Frontal cortex (tissue), 4 donors: ENCODE results near the gene CRIP1. TPM values are rescaled to one million over a fixed set of nuclear protein-coding genes. Genes with fewer than 3 reads are reported as not detected.
A peak's percentile ranks its signal among the peaks of the same experiment; 100 is the strongest.

Experiments
- DNase-seq, 2 donors: peaks; one replicate each; pipeline ENCODE4 v3.0.0; 2012; ENCODE audit warnings: low spot score in 2 of 2
- FAIRE-seq: peaks from 2 replicates; lab custom pipeline; 2012; peaks lifted over from hg19 to GRCh38; lab: Jason Lieb, UNC
- total RNA-seq: library from RNA; depleted of rRNA; stranded (reverse); fragments of >200 nt; gene quantifications from one replicate; pipeline ENCODE4 v1.2.3, GENCODE V29; 2014
- donor health status: control.
- donor health status: control.
- donor health status: control.

The CRIP1 gene, protein sequence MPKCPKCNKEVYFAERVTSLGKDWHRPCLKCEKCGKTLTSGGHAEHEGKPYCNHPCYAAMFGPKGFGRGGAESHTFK
- not detected for total RNA-seq

DNA sequence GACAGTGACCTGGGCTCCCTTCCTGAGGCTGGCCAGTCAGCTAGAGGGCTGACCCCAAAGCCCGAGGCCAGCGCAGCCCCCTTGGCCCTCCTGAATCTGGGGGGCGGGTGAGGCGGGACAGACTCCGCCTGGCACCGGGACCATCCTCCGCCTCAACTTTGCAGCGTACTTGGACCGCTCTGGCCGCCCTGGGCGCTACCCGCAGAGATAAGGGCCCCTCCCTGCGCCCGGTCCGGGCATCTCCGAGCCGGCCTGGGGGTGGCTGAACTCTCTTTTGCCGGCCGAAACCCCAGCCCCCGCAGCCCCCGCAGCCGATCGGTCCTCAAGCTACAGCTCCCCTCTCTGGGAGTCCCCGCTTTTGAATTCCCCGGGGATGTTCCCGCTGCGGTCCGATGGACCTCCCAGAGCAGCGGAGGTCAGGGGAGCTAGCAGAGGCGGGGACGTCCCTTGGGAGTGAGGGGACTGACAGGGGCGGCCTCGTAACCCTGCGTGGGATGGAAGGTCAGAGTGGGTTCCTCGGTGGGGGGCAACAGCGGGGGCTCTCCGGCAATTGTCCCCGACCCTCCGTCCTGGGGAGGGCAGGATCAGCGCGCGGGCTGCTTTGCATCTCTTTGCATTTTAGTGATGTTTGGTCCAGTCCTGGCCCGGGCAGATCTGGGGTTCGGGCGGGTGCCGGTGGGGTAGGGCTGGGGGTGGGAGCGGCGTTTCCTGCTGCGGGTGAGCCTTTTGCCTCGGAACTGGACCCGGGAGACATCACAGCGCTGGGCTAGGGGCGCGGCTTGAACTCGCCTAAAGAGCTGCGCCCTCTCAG is at the start of gene CRIP1:
Gene CRIP1, plus strand, starts transcription at position 724 of the 811 bp plus-strand sequence. CDS start 374 bp downstream, outside the sequence.
- no peak for DNase-seq
- no peak for FAIRE-seq

DNA sequence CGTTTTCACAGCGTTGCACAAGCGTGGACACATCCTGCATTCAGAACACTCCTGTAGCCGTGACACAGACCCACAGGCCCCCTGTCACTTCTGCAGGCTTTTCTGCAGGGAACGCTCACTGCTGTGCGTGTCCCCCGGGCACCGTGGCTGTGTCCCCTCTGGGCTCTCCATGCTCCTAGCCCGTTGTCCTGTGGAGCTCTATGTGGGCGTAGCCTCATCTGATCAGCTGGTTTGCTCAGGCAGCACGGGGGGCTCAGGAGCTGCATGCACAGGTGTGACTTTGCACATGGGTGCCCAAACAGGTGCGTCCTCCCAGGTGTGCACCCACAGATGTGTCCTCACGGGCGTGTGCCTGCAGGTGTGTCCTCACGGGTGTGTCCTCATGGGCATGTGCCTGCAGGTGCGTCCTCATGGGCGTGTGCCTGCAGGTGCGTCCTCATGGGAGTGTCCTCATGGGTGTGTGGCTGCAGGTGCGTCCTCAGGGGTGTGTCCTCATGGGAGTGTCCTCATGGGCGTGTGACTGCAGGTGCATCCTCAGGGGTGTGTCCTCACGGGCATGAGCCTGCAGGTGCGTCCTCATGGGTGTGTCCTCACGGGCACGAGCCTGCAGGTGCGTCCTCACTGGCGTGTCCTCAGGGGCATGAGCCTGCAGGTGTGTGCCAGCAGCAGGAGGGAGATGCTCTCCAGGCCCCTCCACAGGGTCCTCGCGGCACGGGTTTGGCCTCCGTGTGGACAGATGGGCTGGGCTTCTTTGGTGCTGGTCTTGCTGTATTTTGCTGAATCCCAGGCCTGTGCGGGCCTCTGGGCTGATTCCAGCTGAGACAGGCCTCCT is 49.6 kb upstream of the CRIP1 start:
- FAIRE-seq (no peak), DNase-seq (no peak)

DNA sequence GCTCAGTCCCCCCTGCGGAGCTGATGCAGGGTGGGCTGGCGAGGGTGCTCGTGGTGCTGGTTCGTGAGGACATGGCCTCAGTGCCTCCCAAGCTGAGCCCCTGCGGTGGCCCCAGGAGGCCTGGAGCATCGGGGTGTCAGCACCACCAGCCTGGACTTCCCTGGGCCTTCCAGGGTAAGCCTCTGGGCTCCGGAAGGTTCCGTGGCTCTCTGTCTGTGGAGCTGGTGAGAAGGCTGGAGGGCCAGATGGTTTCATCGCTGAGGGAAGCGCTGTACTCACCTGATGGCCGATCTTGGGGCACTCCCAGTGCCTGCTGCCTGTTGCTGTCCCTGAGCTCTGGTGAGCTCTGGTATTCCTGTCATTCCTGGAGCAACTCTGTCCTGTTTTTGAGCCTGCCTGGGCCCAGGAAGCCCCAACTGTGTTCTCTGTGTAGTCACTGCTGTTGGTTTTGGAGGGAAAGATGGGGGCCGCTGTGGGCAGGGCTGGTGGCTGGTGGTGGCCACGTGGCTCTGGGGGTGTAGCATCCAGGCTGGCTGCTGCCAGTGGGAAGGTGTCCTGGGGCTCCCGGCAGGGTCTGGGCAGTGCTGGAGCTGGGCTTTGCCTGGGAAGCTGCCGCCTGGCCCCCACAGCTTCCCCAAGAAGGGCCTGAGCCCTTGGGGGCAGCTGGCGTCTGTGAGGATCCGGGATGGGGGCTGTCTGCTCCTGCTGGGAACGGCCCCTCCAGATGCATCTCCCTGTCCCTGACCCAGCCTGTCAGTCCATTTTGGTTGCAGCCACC is 48.8 kb upstream of the CRIP1 start:
- FAIRE-seq = no peak
- DNase-seq = no peak

DNA sequence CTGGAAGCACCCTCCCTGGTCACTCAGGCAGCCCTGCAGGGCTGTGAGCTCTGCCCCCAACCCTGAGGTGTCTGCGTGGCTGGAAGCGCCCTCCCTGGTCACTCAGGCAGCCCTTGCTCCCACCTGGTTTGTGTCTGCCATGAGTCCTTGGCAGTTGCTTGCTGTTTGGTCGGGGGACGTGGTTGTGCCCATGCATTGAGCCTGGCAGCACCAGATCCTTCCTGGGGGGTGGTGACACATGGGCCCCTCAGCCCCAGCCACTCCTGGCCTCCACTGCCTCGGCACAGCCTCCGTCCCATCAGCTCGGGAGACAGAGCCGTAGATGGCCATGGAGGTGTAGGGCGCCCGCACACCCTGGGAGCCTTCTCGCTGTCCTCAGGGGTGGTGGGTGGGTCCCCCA is 47.5 kb upstream of the CRIP1 start:
- FAIRE-seq (no peak), DNase-seq (no peak)

DNA sequence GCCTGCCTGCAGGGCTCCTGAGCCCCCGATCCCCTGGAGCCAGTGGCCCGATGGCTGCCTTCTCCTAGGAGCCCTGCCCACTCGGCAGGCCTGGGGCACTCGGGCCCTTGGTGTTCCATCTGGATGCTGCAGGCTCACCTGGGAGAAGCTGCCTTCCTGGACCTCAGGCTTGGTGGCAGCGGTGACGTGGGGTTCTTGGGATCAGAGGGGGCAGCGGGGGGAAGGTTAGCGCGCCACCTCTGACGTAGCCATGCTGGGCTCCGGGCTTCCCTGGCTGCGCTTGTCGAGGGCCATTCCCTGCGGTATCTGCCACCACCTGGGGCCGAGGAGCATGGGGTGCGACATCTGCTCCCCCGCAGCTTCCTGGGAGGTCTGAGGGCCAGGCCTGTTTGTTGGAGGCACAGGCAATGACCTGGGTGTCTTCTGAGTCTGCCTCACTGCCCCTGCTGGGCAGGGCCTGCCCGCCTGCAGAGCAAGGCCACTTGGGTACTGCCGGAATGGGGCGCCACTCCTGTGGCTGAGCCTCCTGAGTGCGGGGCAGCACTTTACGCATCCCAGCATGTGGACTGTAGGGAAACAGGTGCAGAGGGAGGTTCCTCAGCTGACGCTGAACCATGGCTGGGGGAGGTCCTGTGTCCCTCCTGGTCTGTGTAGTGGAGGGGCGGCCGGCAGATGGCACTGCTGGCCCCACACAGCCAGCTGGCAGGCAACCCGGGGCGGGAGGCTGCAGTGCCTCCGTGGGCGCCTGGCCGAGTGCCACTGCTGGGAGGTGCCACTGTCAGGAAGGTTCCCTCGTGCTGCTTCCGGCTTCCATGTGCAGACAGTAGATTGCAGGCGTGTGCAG is 46.8 kb upstream of the CRIP1 start:
- FAIRE-seq = no peak

DNA sequence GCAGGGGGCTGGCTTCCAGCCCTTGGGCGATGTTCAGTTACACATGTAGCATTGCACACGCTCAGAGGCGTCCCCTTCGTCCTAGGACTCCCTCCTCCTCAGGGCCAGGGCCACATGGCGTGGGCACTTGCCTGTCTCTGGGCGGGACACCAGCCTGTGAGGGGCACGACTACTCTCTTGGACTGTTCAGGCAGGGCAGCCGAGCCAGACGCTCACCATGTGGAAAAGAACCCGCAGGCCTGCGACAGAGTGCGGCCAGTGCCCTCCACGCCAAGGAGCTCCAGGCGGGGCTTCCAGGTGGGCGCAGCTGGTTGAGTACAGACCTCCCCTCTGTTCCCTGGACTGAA is 46.2 kb upstream of the CRIP1 start:
- FAIRE-seq = no peak
- no peak for DNase-seq

More for the DNA sequence above, 46.8 kb upstream of the CRIP1 start:
- DNase-seq = peak in 1 of 2 donors; percentile 74

DNA sequence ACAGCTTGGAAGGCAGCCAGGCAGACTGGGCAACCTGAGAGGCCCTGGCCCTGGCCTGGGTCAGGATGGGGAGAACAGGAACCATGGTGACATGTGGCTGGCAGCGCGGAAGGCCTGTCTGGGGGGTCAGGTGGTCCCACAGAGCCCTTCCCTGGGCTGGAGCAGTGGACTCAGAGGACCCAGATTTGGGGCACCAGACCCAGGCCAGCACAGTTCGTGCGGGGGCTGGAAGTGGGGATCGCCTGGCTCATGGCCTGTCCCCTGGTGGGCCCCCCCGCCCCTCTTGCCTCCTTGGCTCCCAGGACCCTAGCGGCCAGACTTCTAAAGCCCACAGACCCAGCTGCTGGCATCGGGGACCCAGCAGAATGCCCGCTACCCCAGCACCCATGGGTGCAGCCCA is 45.7 kb upstream of the CRIP1 start:
- DNase-seq = no peak
- FAIRE-seq = no peak

DNA sequence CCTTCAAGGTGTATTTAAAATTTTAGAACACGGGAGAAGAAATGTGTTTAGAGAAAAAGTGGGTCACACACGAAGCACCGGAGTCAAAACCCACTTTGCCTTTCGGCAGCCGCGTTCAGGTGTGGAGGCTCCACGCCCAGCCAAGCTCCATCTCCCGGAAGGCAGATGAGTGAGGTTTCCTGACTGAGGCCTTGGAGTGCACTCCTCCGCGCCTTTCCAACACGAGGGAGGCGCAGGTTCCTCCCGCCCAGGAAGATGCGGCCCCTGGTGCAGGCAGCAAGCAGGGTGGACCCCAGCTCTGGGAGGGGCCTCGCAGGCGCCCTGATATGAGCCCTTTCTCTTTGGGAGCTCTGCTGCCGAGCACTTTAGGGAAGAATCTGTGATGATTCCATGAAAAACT is 44.6 kb upstream of the CRIP1 start:
- DNase-seq = no peak
- no peak for FAIRE-seq

DNA sequence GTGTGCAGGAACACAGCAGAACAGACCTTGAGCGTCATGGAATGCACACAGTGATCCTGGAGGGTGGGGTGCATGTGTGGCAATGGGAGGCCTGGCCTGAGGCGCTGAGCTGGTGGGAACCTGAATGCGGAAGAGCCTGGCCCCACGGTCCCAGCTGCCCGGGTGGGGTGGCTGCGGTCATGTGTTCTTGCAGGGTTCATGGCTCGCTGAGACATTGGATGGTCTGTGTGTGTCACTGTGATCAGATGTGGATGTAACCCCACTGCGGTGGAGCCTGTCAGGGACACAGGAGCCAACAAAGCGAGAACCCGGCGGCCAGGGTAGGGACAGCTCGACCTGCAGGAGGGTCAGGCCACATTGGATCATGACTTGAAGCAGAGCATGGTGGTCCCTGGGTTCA is 43.9 kb upstream of the CRIP1 start:
- DNase-seq = no peak
- no peak for FAIRE-seq

DNA sequence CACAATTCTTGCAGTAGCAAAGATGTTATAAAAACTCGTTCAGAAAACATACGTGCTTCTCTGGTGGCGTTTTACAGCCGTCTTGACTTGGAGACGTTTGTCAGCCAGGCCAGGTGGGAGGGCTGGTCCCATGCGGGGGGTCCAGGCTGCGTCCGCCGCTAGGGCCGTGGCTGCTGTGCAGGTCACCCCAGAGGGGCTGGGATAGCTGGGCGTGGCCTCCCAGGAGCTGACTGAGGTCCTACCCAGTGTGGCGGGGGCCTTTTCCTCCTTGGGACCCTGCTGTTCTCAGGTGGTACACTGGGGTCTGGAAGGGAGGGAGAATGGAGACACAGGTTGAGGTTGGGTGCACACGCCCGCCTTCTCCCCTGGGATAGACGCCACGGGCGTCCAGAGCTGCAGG is 41.8 kb upstream of the CRIP1 start:
- FAIRE-seq (no peak), DNase-seq (no peak)

DNA sequence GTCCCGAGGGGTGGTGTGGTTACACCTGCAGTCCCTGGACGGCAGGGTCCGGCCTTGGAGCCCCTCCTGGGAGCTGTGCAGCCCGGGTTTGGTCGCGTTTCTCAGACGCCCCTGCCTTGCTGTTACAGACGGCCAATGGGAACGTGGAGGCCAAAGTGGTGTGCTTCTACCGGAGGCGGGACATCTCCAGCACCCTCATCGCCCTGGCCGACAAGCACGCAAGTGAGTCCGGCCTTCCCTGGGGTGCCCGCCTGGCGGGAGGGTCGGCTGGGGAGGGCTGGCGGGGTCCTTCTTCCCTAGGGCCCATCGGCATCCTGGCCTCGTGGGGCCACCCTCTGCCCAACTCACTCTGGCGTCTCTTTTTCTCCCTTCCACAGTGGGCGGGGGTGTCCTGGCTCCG is 41.4 kb upstream of the CRIP1 start:
- DNase-seq (no peak), FAIRE-seq (no peak)

DNA sequence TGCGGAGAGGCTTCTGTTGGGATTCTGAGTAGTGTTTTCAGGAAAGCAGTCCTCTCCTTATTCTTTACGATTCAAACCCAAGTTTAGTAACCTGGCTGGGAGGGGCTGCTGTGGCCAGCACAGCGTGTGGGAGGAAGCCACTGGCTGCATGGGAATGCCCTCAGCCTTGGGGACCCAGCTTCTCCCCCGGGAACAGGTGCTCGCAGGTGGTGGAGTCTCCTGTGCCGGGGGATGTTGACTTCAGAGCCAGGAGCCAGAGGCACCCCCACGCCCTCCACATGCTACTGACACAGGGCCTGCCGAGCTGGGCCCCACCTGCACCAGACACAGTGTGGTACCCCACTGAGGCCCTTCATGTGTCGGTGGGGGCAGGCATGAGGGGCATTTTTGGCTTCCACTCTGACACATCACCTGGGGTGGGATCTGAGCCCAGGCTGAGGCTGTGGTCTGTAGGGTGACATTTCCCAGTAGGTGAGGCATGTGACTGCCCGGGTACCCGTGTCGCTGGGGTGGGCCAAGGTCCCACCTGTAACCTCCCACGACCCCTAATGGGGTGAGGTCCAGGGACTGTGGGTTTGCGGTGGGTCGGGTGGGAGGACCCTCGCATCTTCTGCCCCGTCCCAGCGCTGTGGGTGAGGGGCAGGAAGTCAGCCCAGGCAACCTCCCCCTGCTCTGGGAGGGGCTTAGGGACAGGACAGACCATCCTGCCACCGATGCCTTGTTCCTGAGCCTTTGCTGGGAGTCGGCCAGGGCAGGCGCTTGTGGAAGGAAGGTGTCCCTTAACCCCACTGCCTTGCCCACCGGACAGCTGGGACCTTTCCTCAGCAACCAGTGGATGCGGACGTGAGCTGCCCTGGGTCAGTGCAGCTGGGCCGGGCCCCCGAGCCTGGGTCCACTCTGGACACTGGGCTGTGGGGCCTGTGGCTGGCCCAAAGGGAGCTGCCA is 40.5 kb upstream of the CRIP1 start:
- no peak for FAIRE-seq
- DNase-seq = no peak

DNA sequence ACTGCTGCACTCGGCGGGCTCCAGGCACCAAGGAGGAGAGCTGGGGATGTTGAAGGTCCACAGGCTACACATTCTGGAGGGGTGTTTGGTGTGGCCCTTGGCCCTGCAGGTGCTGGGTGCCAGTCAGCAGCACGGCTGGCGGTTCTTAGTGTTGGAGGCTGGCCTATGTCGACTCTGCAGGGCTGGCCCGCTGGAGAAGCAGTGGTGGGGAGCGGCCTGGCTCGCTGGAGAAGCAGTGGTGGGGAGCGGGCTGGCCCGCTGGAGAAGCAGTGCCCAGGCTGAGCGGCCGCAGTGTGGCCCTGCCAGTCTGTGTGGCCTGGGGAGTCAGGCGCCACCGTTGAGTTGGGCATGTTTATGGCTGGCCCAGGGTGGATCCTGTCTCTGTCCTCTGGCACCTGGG is 39.7 kb upstream of the CRIP1 start:
- FAIRE-seq (no peak), DNase-seq (no peak)

DNA sequence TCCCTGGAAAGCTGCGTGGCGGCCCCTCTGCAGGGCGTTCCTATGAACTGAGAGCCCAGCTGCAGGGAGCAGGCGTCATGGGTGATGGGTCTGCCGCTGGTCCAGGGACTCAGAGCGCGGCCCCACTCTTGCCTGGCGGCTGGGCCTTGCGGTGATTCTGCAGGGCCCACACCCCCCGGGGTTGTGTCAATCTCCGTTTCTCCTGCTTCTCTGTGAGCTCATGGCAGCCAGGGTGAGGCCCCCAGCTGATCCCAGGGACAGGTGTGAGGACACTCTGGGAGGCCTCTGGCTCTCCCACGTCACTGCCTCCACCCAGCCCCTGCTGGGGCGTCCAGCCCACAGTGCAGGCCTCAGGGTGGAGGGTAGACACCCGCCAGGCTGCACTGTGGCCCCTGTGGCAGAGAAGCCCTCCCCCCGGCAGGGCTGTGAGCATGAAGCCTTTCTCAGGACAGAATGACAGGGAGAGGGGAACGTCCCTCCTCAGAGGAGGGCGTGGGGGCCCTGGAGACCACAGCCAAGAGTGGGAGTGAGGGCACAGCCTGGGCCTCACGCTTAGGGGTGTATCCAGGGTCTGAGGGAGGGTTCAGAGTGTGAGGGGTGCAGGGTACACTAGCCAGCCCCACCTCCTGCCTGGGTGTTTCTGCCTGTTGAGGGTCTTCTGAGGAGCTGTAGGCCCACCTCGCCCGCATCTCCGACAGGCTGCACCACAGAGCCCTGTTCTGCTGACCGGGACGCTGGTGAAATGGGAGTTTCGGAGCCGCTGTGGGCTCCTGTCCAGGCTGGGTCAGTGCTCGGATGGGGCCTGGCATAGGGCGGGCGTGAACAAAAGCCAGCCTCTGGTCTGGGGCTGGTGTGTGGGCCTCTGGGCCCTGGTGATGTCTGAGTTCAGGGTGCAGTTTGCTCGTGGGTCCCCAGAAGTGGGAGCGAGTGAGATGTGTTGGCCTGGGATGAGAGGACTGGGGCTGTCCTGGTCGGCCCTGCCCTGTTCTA is 38.7 kb upstream of the CRIP1 start:
- no peak for FAIRE-seq
- no peak for DNase-seq

DNA sequence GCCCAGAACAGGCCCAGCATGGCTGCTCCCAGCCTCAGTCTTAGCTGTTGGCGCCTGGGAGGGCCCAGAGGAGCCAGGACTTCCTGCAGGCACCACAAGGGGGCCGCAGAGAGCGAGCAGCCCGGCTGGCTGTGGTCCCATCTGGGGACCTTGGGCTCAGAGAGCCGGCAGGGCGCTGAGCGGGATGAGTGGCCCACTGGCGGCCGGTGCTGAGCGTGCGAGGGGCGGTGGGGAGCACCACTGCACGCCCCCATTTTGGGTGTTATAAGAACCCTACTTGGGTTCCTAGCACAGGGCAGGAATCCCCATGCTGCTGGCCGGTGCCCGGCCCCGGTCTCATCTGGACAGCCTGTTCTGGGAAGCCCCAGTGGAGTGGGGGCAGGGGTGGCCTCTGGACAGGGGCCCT is 38.0 kb upstream of the CRIP1 start:
- peak; percentile 88 to 96 for DNase-seq
- FAIRE-seq = no peak

DNA sequence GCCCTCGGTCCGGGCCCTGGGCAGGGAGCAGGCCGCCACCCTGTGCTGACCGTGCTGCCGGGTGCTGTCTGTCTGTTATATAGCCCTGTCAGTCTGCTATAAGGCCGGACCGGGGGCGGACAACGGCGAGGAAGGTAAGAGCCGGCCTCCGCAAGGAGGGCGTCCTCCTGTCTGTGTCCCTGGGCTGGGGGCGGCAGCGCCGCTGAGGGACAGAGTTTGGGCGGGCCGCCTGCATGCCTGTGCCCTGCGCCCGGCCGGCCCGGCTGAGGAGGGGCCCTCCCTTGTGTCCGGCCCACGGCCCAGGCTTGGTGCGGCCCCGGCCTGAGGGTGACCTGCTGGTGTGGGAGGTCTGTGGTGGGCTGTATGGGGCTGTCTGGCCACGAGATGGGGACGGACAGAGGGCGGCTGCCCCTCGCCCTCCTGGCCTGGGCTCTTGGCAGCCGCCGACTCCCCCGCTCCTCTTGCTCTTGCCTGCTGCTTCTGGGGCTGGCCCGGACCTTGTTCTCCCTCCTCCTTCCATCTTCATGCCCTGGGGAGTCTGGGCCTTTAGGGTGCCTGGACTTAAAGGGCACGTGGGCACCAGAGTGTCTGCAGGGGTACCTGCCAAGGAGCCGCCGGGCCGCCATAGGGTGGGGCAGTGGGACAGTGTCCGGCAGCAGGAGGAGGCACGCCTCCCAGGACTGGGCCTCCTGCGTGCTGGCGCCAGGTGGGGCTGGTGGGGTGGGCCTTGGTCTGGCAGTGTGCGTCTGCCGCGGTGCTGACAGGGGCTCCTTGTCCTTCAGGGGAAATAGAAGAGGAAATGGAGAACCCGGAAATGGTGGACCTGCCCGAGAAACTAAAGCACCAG is 37.2 kb upstream of the CRIP1 start:
- no peak for DNase-seq
- FAIRE-seq = no peak
